ENCODE results near the gene ABCE1.

The ABCE1 gene

DNA sequence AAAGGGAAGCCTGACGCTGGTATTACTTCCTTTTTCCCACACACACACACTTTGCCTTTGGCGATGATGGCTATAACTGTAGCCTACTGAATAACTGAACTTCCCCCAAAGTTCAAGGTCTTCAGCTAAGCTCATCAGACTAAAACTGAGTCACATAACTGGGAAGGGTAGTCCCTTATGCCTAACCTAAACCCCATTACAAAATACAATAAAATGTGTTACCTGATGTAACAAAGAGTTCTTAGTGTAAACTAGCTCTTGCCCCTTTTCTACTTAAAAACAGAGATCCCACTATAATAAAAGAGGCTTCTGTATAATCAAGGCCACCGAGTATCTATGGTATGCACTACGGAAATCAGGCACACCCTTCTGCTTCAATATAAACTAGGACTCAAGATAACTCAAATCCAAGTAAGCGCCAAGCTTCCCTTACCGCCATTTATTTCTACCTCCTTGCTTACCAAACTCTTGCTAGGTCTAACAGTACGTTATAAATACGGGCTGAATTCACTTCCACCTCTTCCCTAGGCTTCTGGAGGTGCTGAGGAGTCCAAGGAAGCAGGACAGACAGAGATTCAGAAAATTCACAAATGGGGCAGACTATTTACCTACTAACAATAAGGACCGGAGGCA lies 79.9 kb downstream of the ABCE1 start:
- peak; percentile 76 to 91 for DNase-seq

DNA sequence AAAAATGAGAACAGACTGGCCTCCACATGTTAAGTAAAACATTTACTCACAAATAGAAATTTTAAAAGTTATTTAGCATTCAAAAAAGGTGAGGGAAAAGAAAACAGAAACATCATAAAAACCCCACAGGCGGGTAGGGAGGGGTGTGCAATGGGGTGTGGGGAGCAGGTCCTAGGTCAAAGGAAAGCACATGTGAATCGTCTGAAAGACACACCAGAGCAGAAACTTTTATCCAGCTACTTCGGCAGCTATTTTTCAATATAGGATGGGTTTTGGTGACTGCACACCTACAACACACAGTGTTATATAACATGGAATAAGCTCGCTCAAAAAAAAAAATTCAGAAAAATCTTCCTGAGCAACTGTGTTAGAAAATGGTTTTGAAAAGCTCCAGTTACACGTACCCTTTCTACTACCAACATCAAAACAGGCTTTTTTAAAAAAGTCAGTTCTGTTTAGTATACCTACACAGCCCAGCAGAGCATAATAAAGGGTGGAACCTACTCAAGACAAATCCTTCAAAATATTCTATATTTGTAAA lies 80.7 kb downstream of the ABCE1 start:
- no peak for DNase-seq
